H1 (cell line): ENCODE measurements around the gene ZNF511. TPM values are rescaled to one million over a fixed set of nuclear protein-coding genes. Genes with fewer than 3 reads are reported as not detected.

ENCODE experiments used
- CTCF ChIA-PET: fragments of 300-600 bp; sonication (Branson Sonifier 250); formaldehyde crosslinking; loops from one replicate; lab custom pipeline; 2021; ENCODE audit not compliant: partially characterized antibody; lab: Charles Lee
- POLR2A ChIA-PET: fragments of 300-600 bp; sonication (Branson Sonifier 250); formaldehyde crosslinking; loops from one replicate; lab custom pipeline; 2021; ENCODE audit warnings: inconsistent platforms; ENCODE audit not compliant: partially characterized antibody; lab: Charles Lee
- DNase-seq, 2 experiments: peaks; one replicate each; pipeline versions ENCODE4 v3.0.0 to v3.0.0-alpha.2; 2010 to 2022; ENCODE audit warnings: low spot score in 2 of 2, low read depth in 1 of 2, mixed read lengths in 1 of 2
- FAIRE-seq: peaks from 2 replicates; lab custom pipeline; 2011; peaks lifted over from hg19 to GRCh38; lab: Jason Lieb, UNC
- H2AFZ ChIP-seq: 2 replicates; pipeline ENCODE4 v1.8.1; 2012; ENCODE audit warnings: low read length, inconsistent platforms
- H2AK5ac ChIP-seq: 2 replicates; pipeline ENCODE4 v1.6.1; 2013; ENCODE audit warnings: low read depth, low read length
- H2BK120ac ChIP-seq: replicated peaks from 2 replicates; pipeline ENCODE3; 2013; ENCODE audit warnings: low read depth, low read length, inconsistent platforms
- H2BK12ac ChIP-seq: 2 replicates; pipeline ENCODE4 v1.6.1; 2013; ENCODE audit warnings: low read depth, low read length
- H2BK15ac ChIP-seq: 2 replicates; pipeline ENCODE4 v1.6.1; 2013; ENCODE audit warnings: low read length
- H2BK20ac ChIP-seq: 2 replicates; pipeline ENCODE4 v1.6.1; 2013; ENCODE audit warnings: low read length
- H2BK5ac ChIP-seq: 2 replicates; pipeline ENCODE4 v1.6.1; 2013; ENCODE audit warnings: low read depth, low read length
- H3K14ac ChIP-seq: 2 replicates; pipeline ENCODE4 v1.6.1; 2013; ENCODE audit warnings: inconsistent platforms; ENCODE audit not compliant: insufficient read length
- H3K18ac ChIP-seq: 2 replicates; pipeline ENCODE4 v1.6.1; 2013; ENCODE audit warnings: low read length; ENCODE audit errors: extremely low read depth
- H3K23ac ChIP-seq: 2 replicates; pipeline ENCODE4 v1.6.1; 2013; ENCODE audit warnings: inconsistent platforms; ENCODE audit not compliant: insufficient read length
- H3K23me2 ChIP-seq: 2 replicates; pipeline ENCODE4 v1.6.1; 2013; ENCODE audit warnings: low read depth, low read length
- H3K27ac ChIP-seq: 2 replicates; pipeline ENCODE4 v1.6.1; 2011; ENCODE audit warnings: low read depth, low read length, inconsistent platforms
- H3K27me3 ChIP-seq, 4 experiments: replicated peaks in 1 of 4; 1 replicate in 1 of 4; 2 replicates in 3 of 4; pipeline versions ENCODE4 v1.6.1 to v1.8.1; 2011 to 2013; ENCODE audit warnings: low read length in 3 of 4, mild to moderate bottlenecking in 3 of 4, inconsistent platforms in 2 of 4, mixed read lengths in 2 of 4, moderate library complexity in 1 of 4; ENCODE audit not compliant: control insufficient read depth in 3 of 4, insufficient read depth in 3 of 4; ENCODE audit errors: extremely low read depth in 1 of 4
- H3K36me3 ChIP-seq, 4 experiments: 2 replicates each; pipeline versions ENCODE4 v1.6.1 to v1.8.1; 2011 to 2013; ENCODE audit warnings: mild to moderate bottlenecking in 4 of 4, low read length in 3 of 4, moderate library complexity in 2 of 4, control low read depth in 1 of 4, inconsistent platforms in 1 of 4; ENCODE audit not compliant: insufficient read depth in 4 of 4, control insufficient read depth in 2 of 4
- H3K4ac ChIP-seq: replicated peaks from 2 replicates; pipeline ENCODE3; 2013; ENCODE audit warnings: low read length, low read depth, mixed read lengths, inconsistent platforms; ENCODE audit not compliant: insufficient read length
- H3K4me1 ChIP-seq, 4 experiments: replicated peaks in 1 of 4; 1 replicate in 1 of 4; 2 replicates in 3 of 4; pipeline versions ENCODE4 v1.6.1 to v1.8.1; 2011 to 2013; ENCODE audit warnings: low read length in 3 of 4, inconsistent platforms in 2 of 4, mixed read lengths in 1 of 4; ENCODE audit not compliant: insufficient read depth in 4 of 4, control insufficient read depth in 3 of 4
- H3K4me2 ChIP-seq, 2 experiments: 2 replicates each; pipeline versions ENCODE4 v1.6.1 to v1.8.1; 2011 to 2013; ENCODE audit warnings: low read depth in 2 of 2, low read length in 2 of 2, control low read depth in 1 of 2, inconsistent platforms in 1 of 2, mild to moderate bottlenecking in 1 of 2; ENCODE audit not compliant: insufficient read depth in 1 of 2
- H3K4me3 ChIP-seq, 4 experiments: fragments of 200-600, 300-600 bp in 1 of 4; sonication (generic), shearing (Covaris generic), sonication (Bioruptor Twin) in 1 of 4; 2 replicates each; pipeline versions ENCODE4 v1.5.1 to v1.8.1; 2011 to 2016; ENCODE audit warnings: low read length in 4 of 4, low read depth in 3 of 4, control low read depth in 2 of 4, inconsistent platforms in 2 of 4, mild to moderate bottlenecking in 2 of 4, mixed read lengths in 1 of 4, moderate library complexity in 1 of 4; ENCODE audit not compliant: insufficient read depth in 2 of 4; ENCODE audit errors: extremely low read depth in 1 of 4
- H3K56ac ChIP-seq: replicated peaks from 2 replicates; pipeline ENCODE3; 2013; ENCODE audit warnings: low read depth, mild to moderate bottlenecking, mixed read lengths, low read length, inconsistent platforms; ENCODE audit not compliant: insufficient read length
- H3K79me1 ChIP-seq: 2 replicates; pipeline ENCODE4 v1.6.1; 2013; ENCODE audit warnings: low read depth, low read length, control low read depth
- H3K79me2 ChIP-seq, 2 experiments: 2 replicates each; pipeline versions ENCODE4 v1.6.1 to v1.8.1; 2012 to 2013; ENCODE audit warnings: low read length in 2 of 2, mild to moderate bottlenecking in 2 of 2, inconsistent platforms in 1 of 2; ENCODE audit not compliant: insufficient read depth in 2 of 2, control insufficient read depth in 1 of 2
- H3K9ac ChIP-seq, 4 experiments: replicated peaks in 1 of 4; 1 replicate in 1 of 4; 2 replicates in 3 of 4; pipeline versions ENCODE4 v1.6.1 to v1.8.1; 2011 to 2013; ENCODE audit warnings: low read depth in 3 of 4, low read length in 3 of 4, control low read depth in 2 of 4, mild to moderate bottlenecking in 2 of 4, moderate library complexity in 2 of 4, inconsistent platforms in 1 of 4; ENCODE audit errors: extremely low read depth in 1 of 4
- H3K9me3 ChIP-seq, 2 experiments: 2 replicates each; pipeline versions ENCODE4 v1.6.1 to v1.8.1; 2012 to 2013; ENCODE audit warnings: mild to moderate bottlenecking in 2 of 2, moderate library complexity in 2 of 2, control low read depth in 1 of 2, inconsistent platforms in 1 of 2, low read depth in 1 of 2, low read length in 1 of 2, mixed read lengths in 1 of 2; ENCODE audit not compliant: insufficient read depth in 2 of 2
- H4K20me1 ChIP-seq, 2 experiments: replicated peaks in 1 of 2; 2 replicates each; pipeline versions ENCODE3 to v1.8.1; 2011 to 2013; ENCODE audit warnings: inconsistent platforms in 2 of 2, low read length in 2 of 2, mild to moderate bottlenecking in 1 of 2; ENCODE audit not compliant: insufficient read depth in 2 of 2, control insufficient read depth in 1 of 2
- H4K5ac ChIP-seq: 2 replicates; pipeline ENCODE4 v1.6.1; 2013; ENCODE audit warnings: low read length, low read depth, mixed read lengths, inconsistent platforms; ENCODE audit not compliant: insufficient read length
- H4K8ac ChIP-seq: 2 replicates; pipeline ENCODE4 v1.8.0; 2013; ENCODE audit warnings: mild to moderate bottlenecking, moderate library complexity, low read length, inconsistent platforms; ENCODE audit not compliant: insufficient read depth; ENCODE audit errors: extremely low read depth
- H4K91ac ChIP-seq: replicated peaks from 2 replicates; pipeline ENCODE3; 2013; ENCODE audit warnings: low read length, mixed read lengths, inconsistent platforms; ENCODE audit not compliant: insufficient read length
- CTCF ChIP-seq, 3 experiments: IDR thresholded peaks; 1 replicate in 2 of 3; 2 replicates in 1 of 3; pipeline versions ENCODE4 v1.5.1 to v1.6.1; 2011; ENCODE audit warnings: low read length in 3 of 3, mild to moderate bottlenecking in 3 of 3, inconsistent platforms in 2 of 3, low read depth in 1 of 3, moderate library complexity in 1 of 3; ENCODE audit not compliant: insufficient read depth in 1 of 3; ENCODE audit errors: control extremely low read depth in 1 of 3
- EZH2 ChIP-seq: fragments of 200-600 bp; sonication (generic); IDR thresholded peaks from 2 replicates; pipeline ENCODE4 v1.7.1; 2012; ENCODE audit warnings: low read depth, mild to moderate bottlenecking, moderate library complexity, low read length, inconsistent platforms; ENCODE audit not compliant: severe bottlenecking
- POLR2A ChIP-seq, 2 experiments: IDR thresholded peaks; 1 replicate in 1 of 2; 2 replicates in 1 of 2; pipeline ENCODE4 v1.6.1; 2011; ENCODE audit warnings: low read depth in 2 of 2, low read length in 2 of 2, mild to moderate bottlenecking in 2 of 2; ENCODE audit errors: control extremely low read depth in 1 of 2
- RBBP5 ChIP-seq: IDR thresholded peaks from 2 replicates; pipeline ENCODE4 v1.7.1; 2012; ENCODE audit warnings: low read depth, mild to moderate bottlenecking, inconsistent platforms, low read length, moderate library complexity, borderline replicate concordance
- RNF2 ChIP-seq: fragments of 200-900, 300-1000 bp; sonication (generic); IDR thresholded peaks from 2 replicates; pipeline ENCODE4 v1.7.1; 2016; ENCODE audit warnings: borderline replicate concordance, low read depth, mild to moderate bottlenecking, antibody characterized with exemption, low read length; ENCODE audit not compliant: poor library complexity, severe bottlenecking; ENCODE audit errors: missing control alignments
- SP1 ChIP-seq: IDR thresholded peaks from 2 replicates; pipeline ENCODE4 v1.6.1; 2011; ENCODE audit warnings: low read depth, low read length
- TAF1 ChIP-seq: IDR thresholded peaks from 2 replicates; pipeline ENCODE4 v1.6.1; 2011; ENCODE audit warnings: mild to moderate bottlenecking, low read depth, low read length
- TAF7 ChIP-seq: optimal IDR thresholded peaks from 2 replicates; pipeline ENCODE3; 2011; ENCODE audit warnings: low read depth, mild to moderate bottlenecking, inconsistent platforms, low read length, moderate library complexity, borderline replicate concordance
- TBP ChIP-seq: IDR thresholded peaks from 2 replicates; pipeline ENCODE4 v1.6.1; 2011; ENCODE audit warnings: low read depth, low read length, improper control_type of control experiment
- USF2 ChIP-seq: IDR thresholded peaks from 2 replicates; pipeline ENCODE4 v1.6.1; 2011; ENCODE audit warnings: low read length, improper control_type of control experiment
- WGBS, 2 experiments: shearing (Covaris generic) in 1 of 2; methylation state at CpG; one replicate each; pipeline versions ENCODE4 v1.1.6 to v1.1.7; 2013 to 2015; ENCODE audit warnings: low lambda C conversion rate in 2 of 2, mixed read lengths in 2 of 2, inconsistent platforms in 1 of 2, low coverage in 1 of 2, missing lambda C conversion rate in 1 of 2; ENCODE audit not compliant: insufficient replicate concordance in 2 of 2, insufficient coverage in 1 of 2, insufficient read length in 1 of 2; ENCODE audit errors: extremely low coverage in 1 of 2, missing lambda C conversion rate in 1 of 2; 5-methylcytosine and 5-hydroxymethylcytosine counted together
- polyA plus RNA-seq, 7 experiments: library from polyadenylated mRNA; depleted of rRNA in 3 of 7; stranded (reverse) in 5 of 7; unstranded in 2 of 7; fragments of >200 nt in 5 of 7; fragments of 200-250 nt in 2 of 7; gene quantifications; 1 replicate in 5 of 7; 2 replicates in 1 of 7; 4 replicates in 1 of 7; pipeline versions ENCODE4 v1.2.1 to v1.2.3, GENCODE V29; 2011 to 2013; ENCODE audit warnings: missing spikeins in 2 of 7, mixed read lengths in 2 of 7
- total RNA-seq: library from RNA; stranded (reverse); fragmentation: NEBNext Ultra II Directional; extraction: Animal tissue kit (Norgen Biotek cat#: 25700); gene quantifications from 2 replicates; pipeline ENCODE4 v1.2.1, GENCODE V29; 2021

ZNF511 gene
- total and polyA plus RNA-seq, 2 of the 8 experiments (the other 6 are each of a cell fraction or from before 2014, with no cell fraction given) = 55.4 to 71.7 TPM

GRCh38 chr10:133299738-133300137 is 9.0 kb upstream of the ZNF511 start:
- H3K36me3 ChIP-seq = peaks cover 21 to 43% (median 41%) of the 10 kb centered on the region in 4 experiments
- CTCF ChIA-PET = interaction anchor here (0.9 to 1.8 kb wide), 2 partner anchors 30 to 395 kb away, joined by 3 to 6 read pairs; no protein-coding TSS in a partner anchor
- H2BK5ac ChIP-seq = no peak overlapping the region
- TF ChIP-seq RNF2 = no peak
- no peak for TF ChIP-seq TBP
- no peak for TF ChIP-seq SP1
- no peak for TF ChIP-seq EZH2
- TF ChIP-seq POLR2A (IDR thresholded peaks at IDR 0.05; ENCODE audit: control extremely low read depth in 1 of 2, low read depth in 2 of 2, low read length in 2 of 2) = no peak
- TF ChIP-seq RBBP5 = no peak
- TF ChIP-seq USF2 = no peak
- TF ChIP-seq TAF1 = no peak
- TF ChIP-seq CTCF (IDR thresholded peaks at IDR 0.05; ENCODE audit: control extremely low read depth in 1 of 3, insufficient read depth in 1 of 3, low read depth in 1 of 3, low read length in 3 of 3) = no peak
- TF ChIP-seq TAF7 = no peak

More at GRCh38 chr10:133299738-133300137, 9.0 kb upstream of the ZNF511 start:
- POLR2A ChIA-PET = no interaction called here
- no peak overlapping the region for H2BK120ac ChIP-seq
- H3K23ac ChIP-seq = no peak overlapping the region
- FAIRE-seq (no peak), DNase-seq (no peak)
- no peak overlapping the region for H3K14ac ChIP-seq
- H3K4ac ChIP-seq = no peak overlapping the region
- H3K4me1 ChIP-seq = no peaks in the 10 kb centered on the region
- H3K79me1 ChIP-seq = peaks cover 9% of the 10 kb centered on the region
- peaks cover 0 to 17% of the 10 kb centered on the region in 2 experiments; a peak in 3 of 4 replicates for H3K79me2 ChIP-seq
- H2AK5ac ChIP-seq = no peak overlapping the region
- H3K23me2 ChIP-seq = no peaks in the 10 kb centered on the region; the same call in 1 of the 2 replicates
- WGBS, 2 experiments = 92% methylated on average over 11 of the region's 14 CpGs; no CpG with 5 or more reads in 1 of the 2 experiments
- no peak overlapping the region for H2BK12ac ChIP-seq
- H4K91ac ChIP-seq = no peak overlapping the region
- H3K9ac ChIP-seq = no peak overlapping the region
- H3K56ac ChIP-seq = no peak overlapping the region
- H3K4me2 ChIP-seq = no peak overlapping the region
- H3K9me3 ChIP-seq = no peaks in the 10 kb centered on the region
- H2BK15ac ChIP-seq = no peak overlapping the region
- no peak overlapping the region for H3K18ac ChIP-seq
- no peak overlapping the region for H4K8ac ChIP-seq
- no peak overlapping the region for H3K27ac ChIP-seq
- H3K4me3 ChIP-seq = no peak overlapping the region
- no peak overlapping the region for H2AFZ ChIP-seq
- peaks cover 2 to 11% of the 10 kb centered on the region in 2 experiments for H4K20me1 ChIP-seq
- no peak overlapping the region for H2BK20ac ChIP-seq
- H3K27me3 ChIP-seq = no peaks in the 10 kb centered on the region
- no peak overlapping the region for H4K5ac ChIP-seq
